Measurements from ENCODE around the gene ADAMTSL3. TPM values are rescaled to one million over a fixed set of nuclear protein-coding genes. Genes with fewer than 3 reads are reported as not detected.

Gene ADAMTSL3
- total RNA-seq, 3 donors from 2014 or later (not counting 1 experiment from before 2014, with no cell fraction given) = 0.14 to 0.43 (median 0.25) TPM

GRCh38 chr15:83626171-83626802 is 27.6 kb upstream of the ADAMTSL3 start:
- no peak for DNase-seq
- Mint-ChIP-seq H3K9me3 (no peaks in the 10 kb centered on the region), H3K4me3 (no peak overlapping the region), H3K27me3 (ENCODE audit: low read depth in 2 of 2) (peaks cover 0 to 2% of the 10 kb centered on the region in 2 donors), H3K36me3 (no peaks in the 10 kb centered on the region), H3K27ac (no peak overlapping the region), H3K4me1 (no peaks in the 10 kb centered on the region)
- intact Hi-C loops (cut with micrococcal nuclease) = no loop called here
- Histone ChIP-seq H3K9me3 (ENCODE audit: control insufficient read depth, insufficient read depth, low read length) (no peaks in the 10 kb centered on the region), H3K36me3 (ENCODE audit: control insufficient read depth, insufficient read depth, low read length) (no peaks in the 10 kb centered on the region), H3K4me3 (ENCODE audit: low read length) (no peak overlapping the region), H3K27me3 (ENCODE audit: control insufficient read depth, insufficient read depth, low read length) (no peaks in the 10 kb centered on the region), H3K4me1 (ENCODE audit: control insufficient read depth, insufficient read depth, low read length) (no peaks in the 10 kb centered on the region), H3K27ac (ENCODE audit: low read length) (no peak overlapping the region)
- TF ChIP-seq, protein P1, sequence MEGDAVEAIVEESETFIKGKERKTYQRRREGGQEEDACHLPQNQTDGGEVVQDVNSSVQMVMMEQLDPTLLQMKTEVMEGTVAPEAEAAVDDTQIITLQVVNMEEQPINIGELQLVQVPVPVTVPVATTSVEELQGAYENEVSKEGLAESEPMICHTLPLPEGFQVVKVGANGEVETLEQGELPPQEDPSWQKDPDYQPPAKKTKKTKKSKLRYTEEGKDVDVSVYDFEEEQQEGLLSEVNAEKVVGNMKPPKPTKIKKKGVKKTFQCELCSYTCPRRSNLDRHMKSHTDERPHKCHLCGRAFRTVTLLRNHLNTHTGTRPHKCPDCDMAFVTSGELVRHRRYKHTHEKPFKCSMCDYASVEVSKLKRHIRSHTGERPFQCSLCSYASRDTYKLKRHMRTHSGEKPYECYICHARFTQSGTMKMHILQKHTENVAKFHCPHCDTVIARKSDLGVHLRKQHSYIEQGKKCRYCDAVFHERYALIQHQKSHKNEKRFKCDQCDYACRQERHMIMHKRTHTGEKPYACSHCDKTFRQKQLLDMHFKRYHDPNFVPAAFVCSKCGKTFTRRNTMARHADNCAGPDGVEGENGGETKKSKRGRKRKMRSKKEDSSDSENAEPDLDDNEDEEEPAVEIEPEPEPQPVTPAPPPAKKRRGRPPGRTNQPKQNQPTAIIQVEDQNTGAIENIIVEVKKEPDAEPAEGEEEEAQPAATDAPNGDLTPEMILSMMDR (IDR thresholded peaks at IDR 0.05) = no peak
- ATAC-seq = no peak
- WGBS (ENCODE audit: insufficient coverage) = 80% methylated on average over 2 of the region's 2 CpGs

DNA sequence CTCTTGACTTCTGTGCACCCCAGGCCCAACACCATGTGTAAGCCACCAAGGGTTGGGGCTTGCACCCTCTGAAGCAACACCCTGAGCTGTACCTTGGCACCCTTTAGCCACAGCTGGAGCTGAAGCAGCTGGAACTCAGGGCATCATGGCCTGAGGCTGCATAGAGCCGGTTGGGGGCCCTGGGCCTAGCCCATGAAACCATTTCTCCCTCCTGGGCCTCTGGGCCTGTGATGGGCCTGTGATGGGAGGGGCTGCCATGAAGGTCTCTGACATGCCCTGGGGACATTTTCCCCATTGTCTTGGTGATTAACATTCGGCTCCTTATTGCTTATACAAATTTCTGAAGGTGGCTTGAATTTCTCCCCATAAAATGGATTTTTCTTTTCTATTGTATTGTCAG is 22.4 kb upstream of the ADAMTSL3 start:
- Mint-ChIP-seq H3K27me3 (ENCODE audit: low read depth in 2 of 2) (peaks cover 0 to 11% of the 10 kb centered on the region in 2 donors), H3K27ac (no peak overlapping the region), H3K36me3 (no peaks in the 10 kb centered on the region), H3K9me3 (no peaks in the 10 kb centered on the region), H3K4me3 (no peak overlapping the region), H3K4me1 (no peaks in the 10 kb centered on the region)
- ATAC-seq (no peak), DNase-seq (no peak)
- 96% methylated on average over 2 of the region's 2 CpGs for WGBS (ENCODE audit: insufficient coverage)
- TF ChIP-seq, protein P1 (IDR thresholded peaks at IDR 0.05) = no peak
- H3K4me3 ChIP-seq (ENCODE audit: low read length) = no peak overlapping the region
- no peak overlapping the region for H3K27ac ChIP-seq (ENCODE audit: low read length)
- H3K27me3 ChIP-seq (ENCODE audit: control insufficient read depth, insufficient read depth, low read length) = no peaks in the 10 kb centered on the region
- H3K9me3 ChIP-seq (ENCODE audit: control insufficient read depth, insufficient read depth, low read length) = no peaks in the 10 kb centered on the region
- H3K36me3 ChIP-seq (ENCODE audit: control insufficient read depth, insufficient read depth, low read length) = no peaks in the 10 kb centered on the region
- intact Hi-C loops (cut with micrococcal nuclease) = no loop called here
- H3K4me1 ChIP-seq (ENCODE audit: control insufficient read depth, insufficient read depth, low read length) = no peaks in the 10 kb centered on the region

- DNase-seq = no peak
- Mint-ChIP-seq H3K36me3 (peaks cover 10% of the 10 kb centered on the region), H3K27ac (no peak overlapping the region), H3K27me3 (ENCODE audit: low read depth in 2 of 2) (peaks cover 0 to 4% of the 10 kb centered on the region in 2 donors), H3K4me3 (no peak overlapping the region), H3K9me3 (peaks cover 11 to 14% of the 10 kb centered on the region in 2 donors), H3K4me1 (peaks cover 0 to 4% of the 10 kb centered on the region in 2 donors)
- no peaks in the 10 kb centered on the region for H3K36me3 ChIP-seq (ENCODE audit: control insufficient read depth, insufficient read depth, low read length)
- no peaks in the 10 kb centered on the region for H3K9me3 ChIP-seq (ENCODE audit: control insufficient read depth, insufficient read depth, low read length)
- H3K4me3 ChIP-seq (ENCODE audit: low read length) = no peak overlapping the region
- intact Hi-C loops (cut with micrococcal nuclease) = no loop called here
- no peaks in the 10 kb centered on the region for H3K4me1 ChIP-seq (ENCODE audit: control insufficient read depth, insufficient read depth, low read length)
- no peak overlapping the region for H3K27ac ChIP-seq (ENCODE audit: low read length)
- no peaks in the 10 kb centered on the region for H3K27me3 ChIP-seq (ENCODE audit: control insufficient read depth, insufficient read depth, low read length)
- no peak for ATAC-seq
- TF ChIP-seq, protein P1 (IDR thresholded peaks at IDR 0.05) = no peak
Observed at GRCh38 chr15:83643201-83643600, 10.7 kb upstream of the ADAMTSL3 start.

DNA sequence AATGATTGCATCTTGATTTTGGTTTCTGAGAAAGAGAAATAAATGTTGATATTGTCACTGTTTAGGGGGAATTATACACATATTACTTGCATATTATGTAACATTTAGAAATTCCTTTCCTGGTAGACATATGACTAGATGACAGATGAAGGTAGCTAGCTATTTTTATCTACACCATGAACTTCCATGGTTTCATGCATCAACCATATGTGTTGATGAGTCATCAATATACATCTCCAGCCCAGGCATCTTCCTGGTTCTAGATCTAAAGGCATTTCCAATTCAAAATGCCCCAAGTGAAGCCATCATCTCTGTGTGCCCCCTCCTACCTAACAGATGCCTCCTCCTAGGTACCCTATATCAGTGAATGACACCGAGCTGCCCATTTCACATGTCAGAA is 9.5 kb upstream of the ADAMTSL3 start:
- H3K4me3 Mint-ChIP-seq = no peak overlapping the region
- Histone ChIP-seq H3K27me3 (ENCODE audit: control insufficient read depth, insufficient read depth, low read length) (no peaks in the 10 kb centered on the region), H3K4me1 (ENCODE audit: control insufficient read depth, insufficient read depth, low read length) (no peaks in the 10 kb centered on the region), H3K9me3 (ENCODE audit: control insufficient read depth, insufficient read depth, low read length) (no peaks in the 10 kb centered on the region), H3K4me3 (ENCODE audit: low read length) (no peak overlapping the region), H3K27ac (ENCODE audit: low read length) (no peak overlapping the region), H3K36me3 (ENCODE audit: control insufficient read depth, insufficient read depth, low read length) (no peaks in the 10 kb centered on the region)
- H3K36me3 Mint-ChIP-seq = peaks cover 10% of the 10 kb centered on the region
- peaks cover 7 to 11% of the 10 kb centered on the region in 2 donors for H3K9me3 Mint-ChIP-seq
- no peak overlapping the region for H3K27ac Mint-ChIP-seq
- ATAC-seq (no peak), DNase-seq (no peak)
- WGBS (ENCODE audit: insufficient coverage) = 84% methylated on average over 1 of the region's 1 CpG
- H3K4me1 Mint-ChIP-seq = peaks cover 0 to under 1% of the 10 kb centered on the region in 2 donors
- H3K27me3 Mint-ChIP-seq (ENCODE audit: low read depth in 2 of 2) = peaks cover 0 to under 1% of the 10 kb centered on the region in 2 donors
- intact Hi-C loops (cut with micrococcal nuclease) = no loop called here
- TF ChIP-seq, protein P1 (IDR thresholded peaks at IDR 0.05) = no peak
